ENCODE measurements around the gene SLC22A12. TPM values are rescaled to one million over a fixed set of nuclear protein-coding genes. Genes with fewer than 3 reads are reported as not detected.

SLC22A12 gene
- total and polyA plus RNA-seq, 4 donors, result not detected

- Histone ChIP-seq H3K27me3 (ENCODE audit: control insufficient read depth, insufficient read depth, low read length) (no peaks in the 10 kb centered on the region), H3K4me1 (ENCODE audit: control insufficient read depth, insufficient read depth, low read length) (peaks cover 45% of the 10 kb centered on the region), H3K9me3 (ENCODE audit: control insufficient read depth, insufficient read depth, low read length) (no peaks in the 10 kb centered on the region), H3K4me3 (ENCODE audit: low read depth, low read length) (no peak overlapping the region), H3K27ac (ENCODE audit: low read depth, low read length) (no peak overlapping the region), H3K36me3 (ENCODE audit: control insufficient read depth, insufficient read depth, low read length) (no peaks in the 10 kb centered on the region)
- WGBS (ENCODE audit: insufficient coverage), result 91% methylated on average over 9 of the region's 15 CpGs
- DNase-seq (ENCODE audit: low read depth in 4 of 6, low spot score in 6 of 6), result no peak
Observed at GRCh38 chr11:64562723-64563351, 28.2 kb upstream of the SLC22A12 start.

GRCh38 chr11:64563966-64564365 is 27.1 kb upstream of the SLC22A12 start:
- 94% methylated on average over 12 of the region's 12 CpGs for WGBS (ENCODE audit: insufficient coverage)
- Histone ChIP-seq H3K27me3 (ENCODE audit: control insufficient read depth, insufficient read depth, low read length) (no peaks in the 10 kb centered on the region), H3K36me3 (ENCODE audit: control insufficient read depth, insufficient read depth, low read length) (peaks cover 2% of the 10 kb centered on the region), H3K9me3 (ENCODE audit: control insufficient read depth, insufficient read depth, low read length) (no peaks in the 10 kb centered on the region), H3K4me1 (ENCODE audit: control insufficient read depth, insufficient read depth, low read length) (peaks cover 48% of the 10 kb centered on the region), H3K27ac (ENCODE audit: low read depth, low read length) (no peak overlapping the region), H3K4me3 (ENCODE audit: low read depth, low read length) (no peak overlapping the region)
- DNase-seq (ENCODE audit: low read depth in 4 of 6, low spot score in 6 of 6), result no peak

GRCh38 chr11:64564419-64564818 is 26.6 kb upstream of the SLC22A12 start:
- H3K27me3 ChIP-seq (ENCODE audit: control insufficient read depth, insufficient read depth, low read length), result no peaks in the 10 kb centered on the region
- no peak overlapping the region for H3K27ac ChIP-seq (ENCODE audit: low read depth, low read length)
- DNase-seq (ENCODE audit: low read depth in 4 of 6, low spot score in 6 of 6), result no peak
- 92% methylated on average over 4 of the region's 7 CpGs for WGBS (ENCODE audit: insufficient coverage)
- peaks cover 47% of the 10 kb centered on the region for H3K4me1 ChIP-seq (ENCODE audit: control insufficient read depth, insufficient read depth, low read length)
- peaks cover 2% of the 10 kb centered on the region for H3K36me3 ChIP-seq (ENCODE audit: control insufficient read depth, insufficient read depth, low read length)
- no peaks in the 10 kb centered on the region for H3K9me3 ChIP-seq (ENCODE audit: control insufficient read depth, insufficient read depth, low read length)
- H3K4me3 ChIP-seq (ENCODE audit: low read depth, low read length), result no peak overlapping the region

GRCh38 chr11:64564947-64565889 is 25.8 kb upstream of the SLC22A12 start:
- no peak for DNase-seq (ENCODE audit: low read depth in 4 of 6, low spot score in 6 of 6)
- no peaks in the 10 kb centered on the region for H3K9me3 ChIP-seq (ENCODE audit: control insufficient read depth, insufficient read depth, low read length)
- H3K4me3 ChIP-seq (ENCODE audit: low read depth, low read length), result no peak overlapping the region
- H3K4me1 ChIP-seq (ENCODE audit: control insufficient read depth, insufficient read depth, low read length), result peaks cover 39% of the 10 kb centered on the region
- 85% methylated on average over 23 of the region's 24 CpGs for WGBS (ENCODE audit: insufficient coverage)
- peaks cover 2% of the 10 kb centered on the region for H3K36me3 ChIP-seq (ENCODE audit: control insufficient read depth, insufficient read depth, low read length)
- H3K27me3 ChIP-seq (ENCODE audit: control insufficient read depth, insufficient read depth, low read length), result no peaks in the 10 kb centered on the region
- no peak overlapping the region for H3K27ac ChIP-seq (ENCODE audit: low read depth, low read length)

GRCh38 chr11:64566042-64566914 is 24.7 kb upstream of the SLC22A12 start:
- peaks cover 2% of the 10 kb centered on the region for H3K36me3 ChIP-seq (ENCODE audit: control insufficient read depth, insufficient read depth, low read length)
- peaks cover 33% of the 10 kb centered on the region for H3K4me1 ChIP-seq (ENCODE audit: control insufficient read depth, insufficient read depth, low read length)
- peak overlapping the region; percentile 16 for H3K4me3 ChIP-seq (ENCODE audit: low read depth, low read length)
- peak in 5 of 6 donors; percentile 52 to 89 (median 64) for DNase-seq (ENCODE audit: low read depth in 4 of 6, low spot score in 6 of 6)
- no peaks in the 10 kb centered on the region for H3K27me3 ChIP-seq (ENCODE audit: control insufficient read depth, insufficient read depth, low read length)
- no peaks in the 10 kb centered on the region for H3K9me3 ChIP-seq (ENCODE audit: control insufficient read depth, insufficient read depth, low read length)
- H3K27ac ChIP-seq (ENCODE audit: low read depth, low read length), result peak overlapping the region; percentile 57
- WGBS (ENCODE audit: insufficient coverage), result 47% methylated on average over 4 of the region's 18 CpGs

GRCh38 chr11:64566915-64567891 is 23.8 kb upstream of the SLC22A12 start:
- no peaks in the 10 kb centered on the region for H3K27me3 ChIP-seq (ENCODE audit: control insufficient read depth, insufficient read depth, low read length)
- H3K27ac ChIP-seq (ENCODE audit: low read depth, low read length), result peak overlapping the region; percentile 57
- H3K36me3 ChIP-seq (ENCODE audit: control insufficient read depth, insufficient read depth, low read length), result peaks cover 2% of the 10 kb centered on the region
- no peak for DNase-seq (ENCODE audit: low read depth in 4 of 6, low spot score in 6 of 6)
- 76% methylated on average over 30 of the region's 30 CpGs for WGBS (ENCODE audit: insufficient coverage)
- H3K9me3 ChIP-seq (ENCODE audit: control insufficient read depth, insufficient read depth, low read length), result no peaks in the 10 kb centered on the region
- no peak overlapping the region for H3K4me3 ChIP-seq (ENCODE audit: low read depth, low read length)
- peaks cover 38% of the 10 kb centered on the region for H3K4me1 ChIP-seq (ENCODE audit: control insufficient read depth, insufficient read depth, low read length)

- peaks cover 2% of the 10 kb centered on the region for H3K36me3 ChIP-seq (ENCODE audit: control insufficient read depth, insufficient read depth, low read length)
- H3K27me3 ChIP-seq (ENCODE audit: control insufficient read depth, insufficient read depth, low read length), result no peaks in the 10 kb centered on the region
- H3K4me3 ChIP-seq (ENCODE audit: low read depth, low read length), result no peak overlapping the region
- 62% methylated on average over 33 of the region's 34 CpGs for WGBS (ENCODE audit: insufficient coverage)
- peak in 1 of 6 donors; percentile 19 for DNase-seq (ENCODE audit: low read depth in 4 of 6, low spot score in 6 of 6)
- H3K4me1 ChIP-seq (ENCODE audit: control insufficient read depth, insufficient read depth, low read length), result peaks cover 40% of the 10 kb centered on the region
- H3K9me3 ChIP-seq (ENCODE audit: control insufficient read depth, insufficient read depth, low read length), result no peaks in the 10 kb centered on the region
- H3K27ac ChIP-seq (ENCODE audit: low read depth, low read length), result no peak overlapping the region
Observed at GRCh38 chr11:64568041-64568571, 22.9 kb upstream of the SLC22A12 start.

GRCh38 chr11:64568584-64569140 is 22.4 kb upstream of the SLC22A12 start:
- H3K9me3 ChIP-seq (ENCODE audit: control insufficient read depth, insufficient read depth, low read length), result no peaks in the 10 kb centered on the region
- H3K36me3 ChIP-seq (ENCODE audit: control insufficient read depth, insufficient read depth, low read length), result peaks cover 2% of the 10 kb centered on the region
- H3K27me3 ChIP-seq (ENCODE audit: control insufficient read depth, insufficient read depth, low read length), result no peaks in the 10 kb centered on the region
- no peak overlapping the region for H3K27ac ChIP-seq (ENCODE audit: low read depth, low read length)
- DNase-seq (ENCODE audit: low read depth in 4 of 6, low spot score in 6 of 6), result no peak
- WGBS (ENCODE audit: insufficient coverage), result 79% methylated on average over 4 of the region's 8 CpGs
- H3K4me3 ChIP-seq (ENCODE audit: low read depth, low read length), result no peak overlapping the region
- H3K4me1 ChIP-seq (ENCODE audit: control insufficient read depth, insufficient read depth, low read length), result peaks cover 40% of the 10 kb centered on the region
